HepG2 (cell line): Measurements from ENCODE around the gene SLC1A2. TPM values are rescaled to one million over a fixed set of nuclear protein-coding genes. Genes with fewer than 3 reads are reported as not detected.

Experiments
- ATAC-seq: fragments of 200-7000 bp; cut with Tn5 transposase; 3 replicates; pipeline ENCODE4 v1.9.1; 2020; ENCODE audit warnings: mild to moderate bottlenecking, moderate library complexity
- BruUV-seq: library from RNA; stranded (reverse); fragments of 400-500 nt; replicated peaks from 2 replicates; lab custom pipeline; 2021; lab: Mats Ljungman, UMichigan
- CTCF ChIA-PET: fragments of 300-600 bp; formaldehyde crosslinking; extraction: SDS; loops from one replicate; lab custom pipeline; 2021; ENCODE audit warnings: low total read pairs, inconsistent platforms, low intra/inter-chr PET ratio; lab: Yijun Ruan, JAX
- POLR2A ChIA-PET: fragments of 350-600 bp; sonication (Branson Sonifier 250); formaldehyde crosslinking; loops from one replicate; lab custom pipeline; 2020; ENCODE audit warnings: antibody characterized with exemption, inconsistent platforms; lab: Yijun Ruan, JAX
- DNase-seq: peaks from one replicate; pipeline ENCODE4 v3.0.0-alpha.2; 2015; ENCODE audit warnings: low spot score
- FAIRE-seq: peaks from 3 replicates; lab custom pipeline; 2011; peaks lifted over from hg19 to GRCh38; lab: Jason Lieb, UNC
- H2AFZ ChIP-seq: one replicate; pipeline ENCODE4 v1.6.1; 2011; ENCODE audit warnings: low read length, inconsistent platforms
- H3K27ac ChIP-seq: fragments of 300-600 bp; 3 replicates; pipeline ENCODE4 v1.8.0; 2011; ENCODE audit warnings: mixed run types, mild to moderate bottlenecking, mixed read lengths, low read length, inconsistent platforms; ENCODE audit not compliant: insufficient read depth; ENCODE audit errors: extremely low read length
- H3K27me3 ChIP-seq, 2 experiments: fragments of 200-600 bp in 1 of 2; 2 replicates in 1 of 2; 3 replicates in 1 of 2; pipeline versions ENCODE4 v1.6.0 to v1.8.0; 2011; ENCODE audit warnings: low read length in 2 of 2, mild to moderate bottlenecking in 2 of 2, moderate library complexity in 2 of 2, inconsistent platforms in 1 of 2; ENCODE audit not compliant: insufficient read depth in 2 of 2, control insufficient read depth in 1 of 2
- H3K36me3 ChIP-seq, 2 experiments: fragments of 200-600 bp in 1 of 2; replicated peaks in 1 of 2; 2 replicates in 1 of 2; 3 replicates in 1 of 2; pipeline versions ENCODE4 v1.5.1 to v1.8.0; 2011; ENCODE audit warnings: low read length in 2 of 2, inconsistent platforms in 1 of 2; ENCODE audit not compliant: insufficient read depth in 2 of 2, control insufficient read depth in 1 of 2
- H3K4me1 ChIP-seq: 2 replicates; pipeline ENCODE4 v1.5.1; 2012; ENCODE audit warnings: low read length, inconsistent platforms; ENCODE audit not compliant: insufficient read depth
- H3K4me2 ChIP-seq: 2 replicates; pipeline ENCODE4 v1.6.0; 2011; ENCODE audit warnings: low read depth, low read length, inconsistent platforms
- H3K4me3 ChIP-seq, 3 experiments: fragments of 200-600 bp in 1 of 3; sonication (generic), shearing (Covaris generic) in 1 of 3; replicated peaks in 1 of 3; 2 replicates each; pipeline ENCODE4 v1.5.1; 2011 to 2016; ENCODE audit warnings: low read length in 3 of 3, inconsistent platforms in 2 of 3, low read depth in 2 of 3, mild to moderate bottlenecking in 2 of 3, control low read depth in 1 of 3, mixed read lengths in 1 of 3; ENCODE audit not compliant: insufficient read depth in 1 of 3
- H3K79me2 ChIP-seq: one replicate; pipeline ENCODE4 v1.6.1; 2011; ENCODE audit warnings: low read length, inconsistent platforms; ENCODE audit not compliant: insufficient read depth
- H3K9ac ChIP-seq: 2 replicates; pipeline ENCODE4 v1.6.0; 2011; ENCODE audit warnings: mild to moderate bottlenecking, low read depth, low read length, inconsistent platforms; ENCODE audit not compliant: insufficient read depth
- H3K9me3 ChIP-seq: 2 replicates; pipeline ENCODE4 v1.5.1; 2012; ENCODE audit warnings: mild to moderate bottlenecking, low read length
- H4K20me1 ChIP-seq: 2 replicates; pipeline ENCODE4 v1.6.0; 2011; ENCODE audit warnings: inconsistent platforms, mild to moderate bottlenecking, low read length, moderate library complexity; ENCODE audit not compliant: insufficient read depth
- ATF2 ChIP-seq: sonication (generic); formaldehyde crosslinking; IDR thresholded peaks from 2 replicates; pipeline ENCODE4 v1.4.0; 2020; ENCODE audit warnings: missing genetic modification reagents
- CEBPB ChIP-seq: IDR thresholded peaks from 2 replicates; pipeline ENCODE4 v1.6.1; 2011; ENCODE audit warnings: low read depth, low read length, improper control_type of control experiment, borderline replicate concordance
- HNRNPH1 ChIP-seq: fragments of 200-400 bp; formaldehyde crosslinking; optimal IDR thresholded peaks from 2 replicates; pipeline ENCODE3; 2017; ENCODE audit warnings: mild to moderate bottlenecking, low read depth, low read length
- LBX2 ChIP-seq: sonication (generic); formaldehyde crosslinking; IDR thresholded peaks from 2 replicates; pipeline ENCODE4 v1.5.0; 2020; ENCODE audit warnings: missing genetic modification reagents, mild to moderate bottlenecking, borderline replicate concordance
- MLXIP ChIP-seq: sonication (generic); formaldehyde crosslinking; IDR thresholded peaks from 2 replicates; pipeline ENCODE4 v1.9.0; 2021; ENCODE audit warnings: missing genetic modification reagents, borderline replicate concordance
- MXD4 ChIP-seq: IDR thresholded peaks from 2 replicates; pipeline ENCODE4 v1.6.1; 2016; ENCODE audit warnings: mild to moderate bottlenecking, missing biosample characterization, missing genetic modification reagents
- MZF1 ChIP-seq: sonication (generic); formaldehyde crosslinking; IDR thresholded peaks from 2 replicates; pipeline ENCODE4 v1.8.1; 2023; ENCODE audit warnings: mild to moderate bottlenecking, missing genetic modification reagents, borderline replicate concordance
- PBX2 ChIP-seq: IDR thresholded peaks from 2 replicates; pipeline ENCODE4 v1.6.1; 2016; ENCODE audit warnings: control low read depth
- WIZ ChIP-seq: sonication (generic); formaldehyde crosslinking; IDR thresholded peaks from 2 replicates; pipeline ENCODE4 v1.5.1; 2020; ENCODE audit warnings: mild to moderate bottlenecking, missing genetic modification reagents
- ZBTB20 ChIP-seq: sonication (generic); formaldehyde crosslinking; IDR thresholded peaks from 2 replicates; pipeline ENCODE4 v1.8.1; 2023; ENCODE audit warnings: missing genetic modification reagents, low read depth, mild to moderate bottlenecking, borderline replicate concordance
- ZNF503 ChIP-seq: sonication (generic); formaldehyde crosslinking; IDR thresholded peaks from 2 replicates; pipeline ENCODE4 v1.4.0; 2020; ENCODE audit warnings: missing genetic modification reagents
- ZNF574 ChIP-seq: sonication (generic); formaldehyde crosslinking; IDR thresholded peaks from 2 replicates; pipeline ENCODE4 v1.4.0; 2020; ENCODE audit warnings: missing genetic modification reagents
- WGBS: methylation state at CpG from one replicate; pipeline ENCODE4 v1.1.6; 2017; ENCODE audit warnings: low lambda C conversion rate; 5-methylcytosine and 5-hydroxymethylcytosine counted together
- in situ Hi-C: cut with HindIII; loops from 2 replicates; pipeline ENCODE4 v1.10.0; 2017; ENCODE audit warnings: low pct_unique_long_range_greater_than_20kb; ENCODE audit not compliant: extremely low pct_ligation_motif_present
- intact Hi-C: fragments of 100-400 bp; cut with micrococcal nuclease; formaldehyde crosslinking; loops from one replicate; pipeline ENCODE4 v1.10.0; 2022; ENCODE audit not compliant: unreplicated experiment
- polyA plus RNA-seq, 8 experiments: library from polyadenylated mRNA; depleted of rRNA in 3 of 8; stranded (reverse) in 7 of 8; unstranded in 1 of 8; fragments of >200 nt; fragmentation: Illumina TruSeq in 4 of 8; extraction: Trizol in 4 of 8; gene quantifications; 2 replicates each; pipeline versions ENCODE4 v1.2.1 to v1.2.3, GENCODE V29; 2011 to 2016; ENCODE audit warnings: low read depth in 4 of 8, missing spikeins in 1 of 8, mixed read lengths in 1 of 8; ENCODE audit not compliant: insufficient read depth in 1 of 8
- total RNA-seq, 5 experiments: library from RNA; depleted of rRNA; stranded (reverse); fragments of >200 nt; fragmentation: Illumina TruSeq; extraction: Trizol; gene quantifications; 2 replicates each; pipeline ENCODE4 v1.2.3, GENCODE V29; 2016; ENCODE audit warnings: low read depth in 1 of 5

Gene SLC1A2
- total and polyA plus RNA-seq, 2 of the 13 experiments (the other 11 are each of a cell fraction or from before 2014, with no cell fraction given) = 23.2 to 43.2 TPM

GRCh38 chr11:35234460-35235156 lies 184.8 kb downstream of the SLC1A2 start:
- ATAC-seq = no peak
- Histone ChIP-seq H2AFZ (no peak overlapping the region), H3K27me3 (peaks cover 0 to 3% of the 10 kb centered on the region in 2 experiments; a peak in 1 of 5 replicates), H3K9ac (no peak overlapping the region), H3K4me2 (no peak overlapping the region), H3K27ac (no peak overlapping the region), H4K20me1 (no peaks in the 10 kb centered on the region), H3K79me2 (no peaks in the 10 kb centered on the region), H3K9me3 (no peaks in the 10 kb centered on the region), H3K36me3 (no peaks in the 10 kb centered on the region), H3K4me1 (peaks cover 36% of the 10 kb centered on the region; the same call in 1 of the 2 replicates), H3K4me3 (no peak overlapping the region)
- DNase-seq = no peak
- no peak for FAIRE-seq
- BruUV-seq = no TSS peak
- 58% methylated on average over 3 of the region's 3 CpGs for WGBS
- CTCF ChIA-PET = no interaction called here
- in situ Hi-C loops (loop anchor here (5.0 kb wide), 1 partner anchor 307 kb away; no protein-coding TSS in a partner anchor), intact Hi-C loops (no loop called here)
- POLR2A ChIA-PET = no interaction called here
- TF ChIP-seq HNRNPH1 (no peak), PBX2 (CRISPR knock-in tag) (no peak), MLXIP (no peak), MXD4 (CRISPR knock-in tag) (no peak), CEBPB (no peak), LBX2 (CRISPR knock-in tag) (no peak), ZNF503 (CRISPR knock-in tag) (no peak), ZBTB20 (CRISPR knock-in tag) (no peak), WIZ (CRISPR knock-in tag) (no peak), ZNF574 (CRISPR knock-in tag) (no peak), ATF2 (CRISPR knock-in tag) (no peak), MZF1 (CRISPR knock-in tag) (no peak)
